ENCODE results near the gene SCGB2A2.

Gene SCGB2A2

GRCh38 chr11:62273789-62274275, 3.9 kb downstream of the SCGB2A2 start:
- no peak for ATAC-seq
- TF ChIP-seq ESRRG (CRISPR knock-in tag; IDR thresholded peaks at IDR 0.05) (no peak), TCF4 (CRISPR knock-in tag; IDR thresholded peaks at IDR 0.05; ENCODE audit: borderline replicate concordance) (no peak), ISL1 (CRISPR knock-in tag; IDR thresholded peaks at IDR 0.05) (no peak), ZNF565 (CRISPR knock-in tag; conservative IDR thresholded peaks at IDR 0.05; ENCODE audit: low read depth) (no peak), ZC3H10 (CRISPR knock-in tag; IDR thresholded peaks at IDR 0.05) (no peak), POU6F1 (CRISPR knock-in tag; IDR thresholded peaks at IDR 0.05; ENCODE audit: borderline replicate concordance, low read depth) (no peak)

- TF ChIP-seq PPARA (CRISPR knock-in tag; IDR thresholded peaks at IDR 0.05; ENCODE audit: borderline replicate concordance) (no peak), ZC3H10 (CRISPR knock-in tag; IDR thresholded peaks at IDR 0.05) (no peak), SNAI2 (CRISPR knock-in tag; IDR thresholded peaks at IDR 0.05) (no peak), OSR1 (CRISPR knock-in tag; IDR thresholded peaks at IDR 0.05) (no peak), ISL1 (CRISPR knock-in tag; IDR thresholded peaks at IDR 0.05) (no peak), ESRRG (CRISPR knock-in tag; IDR thresholded peaks at IDR 0.05) (no peak), TCF4 (CRISPR knock-in tag; IDR thresholded peaks at IDR 0.05; ENCODE audit: borderline replicate concordance) (no peak), TSHZ2 (CRISPR knock-in tag; IDR thresholded peaks at IDR 0.05) (no peak), CREB5 (CRISPR knock-in tag; IDR thresholded peaks at IDR 0.05; ENCODE audit: low read depth) (no peak), CSDC2 (CRISPR knock-in tag; IDR thresholded peaks at IDR 0.05) (no peak)
- no peak for ATAC-seq
Observed at GRCh38 chr11:62280452-62280851, 10.5 kb downstream of the SCGB2A2 start.

GRCh38 chr11:62295504-62295903, 25.5 kb downstream of the SCGB2A2 start:
- peak; percentile 80 for ATAC-seq
- TF ChIP-seq POU6F1 (CRISPR knock-in tag; IDR thresholded peaks at IDR 0.05; ENCODE audit: borderline replicate concordance, low read depth) (no peak), PPARA (CRISPR knock-in tag; IDR thresholded peaks at IDR 0.05; ENCODE audit: borderline replicate concordance) (no peak), CSRNP3 (CRISPR knock-in tag; IDR thresholded peaks at IDR 0.05) (no peak), ZNF8 (CRISPR knock-in tag; IDR thresholded peaks at IDR 0.05) (no peak), GLIS3 (CRISPR knock-in tag; IDR thresholded peaks at IDR 0.05) (no peak), OSR1 (CRISPR knock-in tag; IDR thresholded peaks at IDR 0.05) (no peak), RARB (CRISPR knock-in tag; IDR thresholded peaks at IDR 0.05) (no peak), PATZ1 (CRISPR knock-in tag; IDR thresholded peaks at IDR 0.05; ENCODE audit: borderline replicate concordance) (no peak), TCF4 (CRISPR knock-in tag; IDR thresholded peaks at IDR 0.05; ENCODE audit: borderline replicate concordance) (no peak)
